ENCODE measurements around the gene SLC8A3. TPM values are rescaled to one million over a fixed set of nuclear protein-coding genes. Genes with fewer than 3 reads are reported as not detected.

The SLC8A3 gene
- total RNA-seq, 1 experiment from 2014 or later, result not detected

- in situ Hi-C loops (cut with HindIII; ENCODE audit: low pct_unique_long_range_greater_than_20kb, low sequenced_read_pairs), result no loop called here
- Histone ChIP-seq H3K36me3 (ENCODE audit: control insufficient read depth, insufficient read depth, low read length) (no peaks in the 10 kb centered on the region), H3K9me3 (ENCODE audit: control insufficient read depth, insufficient read depth, low read depth, low read length) (no peaks in the 10 kb centered on the region), H3K27ac (ENCODE audit: low read length) (no peak overlapping the region), H3K27me3 (ENCODE audit: control insufficient read depth, insufficient read depth, low read length) (peaks cover 7% of the 10 kb centered on the region), H3K4me1 (ENCODE audit: control insufficient read depth, insufficient read depth, low read length) (no peaks in the 10 kb centered on the region), H3K4me3 (ENCODE audit: low read depth in 2 of 2, low read length in 2 of 2) (no peak overlapping the region)
- TF ChIP-seq TCF7L2 (IDR thresholded peaks at IDR 0.05; ENCODE audit: low read depth, low read length), result no peak
- TF ChIP-seq REST (IDR thresholded peaks at IDR 0.05; ENCODE audit: insufficient read depth in 1 of 2, low read depth in 2 of 2, low read length in 1 of 2), result no peak
- TF ChIP-seq POLR2AphosphoS5 (IDR thresholded peaks at IDR 0.05; ENCODE audit: low read depth, low read length), result no peak
- no peak for TF ChIP-seq CTCF (IDR thresholded peaks at IDR 0.05)
- intact Hi-C loops (cut with micrococcal nuclease; ENCODE audit: unreplicated experiment), result no loop called here
- CTCF ChIA-PET, result no interaction called here
- DNase-seq (ENCODE audit: low read depth, low spot score) (no peak), ATAC-seq (no peak)
- BruUV-seq (replicated peaks), result no TSS peak
- POLR2A ChIA-PET, result no interaction called here
These were observed 95.6 kb downstream of the SLC8A3 start for GRCh38 chr14:70093156-70093555.

- no TSS peak for BruUV-seq (replicated peaks)
- in situ Hi-C loops (cut with HindIII; ENCODE audit: low pct_unique_long_range_greater_than_20kb, low sequenced_read_pairs), result no loop called here
- no peak overlapping the region for H3K4me3 ChIP-seq (ENCODE audit: low read depth in 2 of 2, low read length in 2 of 2)
- intact Hi-C loops (cut with micrococcal nuclease; ENCODE audit: unreplicated experiment), result no loop called here
- ChIA-PET POLR2A (no interaction called here), CTCF (interaction anchor here (0.6 kb wide), 1 partner anchor 230 kb away, joined by 3 read pairs; no protein-coding TSS in a partner anchor)
- H3K4me1 ChIP-seq (ENCODE audit: control insufficient read depth, insufficient read depth, low read length), result no peaks in the 10 kb centered on the region
- DNase-seq (ENCODE audit: low read depth, low spot score) (no peak), ATAC-seq (no peak)
- TF ChIP-seq CTCF (IDR thresholded peaks at IDR 0.05), result peak; percentile 16; the same call in 1 of the 2 replicates
- TF ChIP-seq SIN3A (IDR thresholded peaks at IDR 0.05; ENCODE audit: borderline replicate concordance, insufficient read depth, low read depth, low read length), result no peak
- no peaks in the 10 kb centered on the region for H3K9me3 ChIP-seq (ENCODE audit: control insufficient read depth, insufficient read depth, low read depth, low read length)
- no peak overlapping the region for H3K27ac ChIP-seq (ENCODE audit: low read length)
- H3K36me3 ChIP-seq (ENCODE audit: control insufficient read depth, insufficient read depth, low read length), result no peaks in the 10 kb centered on the region
- H3K27me3 ChIP-seq (ENCODE audit: control insufficient read depth, insufficient read depth, low read length), result peaks cover 6% of the 10 kb centered on the region
These were observed 101.4 kb downstream of the SLC8A3 start for GRCh38 chr14:70087380-70087697.
